Loucy (cell line): ENCODE results near the gene ZNF467.

ENCODE experiments used
- H2AFZ ChIP-seq: fragments of 200-600 bp; sonication (generic); 2 replicates; pipeline ENCODE4 v1.6.0; 2016; ENCODE audit warnings: antibody characterized with exemption, mild to moderate bottlenecking, low read length, moderate library complexity
- H3F3A ChIP-seq: fragments of 200-600 bp; 2 replicates; pipeline ENCODE4 v1.6.0; 2016; ENCODE audit warnings: antibody characterized with exemption, low read depth, mild to moderate bottlenecking
- H3K27me3 ChIP-seq: fragments of 200-600 bp; sonication (generic); 2 replicates; pipeline ENCODE4 v1.6.1; 2014; ENCODE audit warnings: low read length, mild to moderate bottlenecking; ENCODE audit not compliant: insufficient read depth, poor library complexity, severe bottlenecking
- H3K36me3 ChIP-seq: fragments of 200-600 bp; sonication (generic); 2 replicates; pipeline ENCODE4 v1.6.1; 2016; ENCODE audit warnings: low read length; ENCODE audit not compliant: insufficient read depth
- H3K4me1 ChIP-seq: fragments of 200-600 bp; sonication (generic); 2 replicates; pipeline ENCODE4 v1.5.1; 2014; ENCODE audit warnings: low read length, mild to moderate bottlenecking; ENCODE audit not compliant: insufficient read depth, poor library complexity, severe bottlenecking
- H3K4me2 ChIP-seq: fragments of 200-600 bp; sonication (generic); 2 replicates; pipeline ENCODE4 v1.6.0; 2014; ENCODE audit warnings: antibody characterized with exemption, low read length, low read depth, mild to moderate bottlenecking; ENCODE audit not compliant: poor library complexity, severe bottlenecking
- H3K4me3 ChIP-seq: fragments of 200-600 bp; sonication (generic); 2 replicates; pipeline ENCODE4 v1.5.1; 2014; ENCODE audit warnings: low read length, mild to moderate bottlenecking, mixed read lengths; ENCODE audit not compliant: poor library complexity, severe bottlenecking
- H3K79me2 ChIP-seq: fragments of 200-600 bp; sonication (generic); 2 replicates; pipeline ENCODE4 v1.6.1; 2014; ENCODE audit warnings: low read length; ENCODE audit not compliant: insufficient read depth
- H3K9ac ChIP-seq: fragments of 200-600 bp; sonication (generic); 2 replicates; pipeline ENCODE4 v1.6.0; 2014; ENCODE audit warnings: mild to moderate bottlenecking, low read depth, low read length, moderate library complexity; ENCODE audit not compliant: poor library complexity, severe bottlenecking
- H3K9me2 ChIP-seq: fragments of 200-600 bp; sonication (generic); replicated peaks from 2 replicates; pipeline ENCODE4 v1.6.1; 2016; ENCODE audit warnings: low read depth, low read length, mixed read lengths
- H3K9me3 ChIP-seq: fragments of 200-600 bp; sonication (generic); 2 replicates; pipeline ENCODE4 v1.6.1; 2014; ENCODE audit warnings: mild to moderate bottlenecking, antibody characterized with exemption, low read length, low read depth; ENCODE audit not compliant: insufficient read depth
- H4K20me1 ChIP-seq: fragments of 200-600 bp; sonication (generic); 2 replicates; pipeline ENCODE4 v1.6.0; 2014; ENCODE audit warnings: antibody characterized with exemption, low read length, mild to moderate bottlenecking; ENCODE audit not compliant: insufficient read depth, poor library complexity, severe bottlenecking
- CTCF ChIP-seq: fragments of 200-600 bp; sonication (generic); conservative IDR thresholded peaks from 2 replicates; pipeline ENCODE4 v1.5.1; 2014; ENCODE audit warnings: mild to moderate bottlenecking, antibody characterized with exemption, low read length
- EZH2phosphoT487 ChIP-seq: fragments of 200-600 bp; IDR thresholded peaks from 2 replicates; pipeline ENCODE4 v1.6.1; 2018; ENCODE audit warnings: antibody characterized with exemption, mild to moderate bottlenecking, moderate library complexity, borderline replicate concordance

ZNF467 gene

GRCh38 chr7:149821191-149822148 lies 48.1 kb upstream of the ZNF467 start:
- Histone ChIP-seq H2AFZ (no peak overlapping the region), H3K9me2 (no peaks in the 10 kb centered on the region), H3K4me1 (no peaks in the 10 kb centered on the region), H3K4me2 (no peak overlapping the region), H3K79me2 (no peaks in the 10 kb centered on the region), H3K36me3 (no peaks in the 10 kb centered on the region), H3K27me3 (no peaks in the 10 kb centered on the region), H3K9ac (no peak overlapping the region), H3F3A (no peaks in the 10 kb centered on the region), H4K20me1 (no peaks in the 10 kb centered on the region), H3K9me3 (no peaks in the 10 kb centered on the region), H3K4me3 (no peak overlapping the region)
- TF ChIP-seq EZH2phosphoT487 (no peak), CTCF (no peak)

GRCh38 chr7:149820622-149821190 lies 47.3 kb upstream of the ZNF467 start:
- Histone ChIP-seq H3K36me3 (no peaks in the 10 kb centered on the region), H3K9ac (no peak overlapping the region), H3K4me2 (no peak overlapping the region), H3K9me3 (no peaks in the 10 kb centered on the region), H3K27me3 (no peaks in the 10 kb centered on the region), H4K20me1 (no peaks in the 10 kb centered on the region), H2AFZ (no peak overlapping the region), H3K4me3 (no peak overlapping the region), H3F3A (no peaks in the 10 kb centered on the region), H3K79me2 (no peaks in the 10 kb centered on the region), H3K9me2 (no peaks in the 10 kb centered on the region), H3K4me1 (no peaks in the 10 kb centered on the region)
- TF ChIP-seq CTCF, result no peak
- TF ChIP-seq EZH2phosphoT487, result no peak

- no peaks in the 10 kb centered on the region for H3K9me3 ChIP-seq
- no peaks in the 10 kb centered on the region for H3K27me3 ChIP-seq
- H3K79me2 ChIP-seq, result no peaks in the 10 kb centered on the region
- H3K9ac ChIP-seq, result no peak overlapping the region
- no peak overlapping the region for H3K4me3 ChIP-seq
- no peak for TF ChIP-seq CTCF
- no peak for TF ChIP-seq EZH2phosphoT487
- H4K20me1 ChIP-seq, result no peaks in the 10 kb centered on the region
- H2AFZ ChIP-seq, result no peak overlapping the region
- H3K4me1 ChIP-seq, result no peaks in the 10 kb centered on the region
- H3K36me3 ChIP-seq, result no peaks in the 10 kb centered on the region
- H3K9me2 ChIP-seq, result no peaks in the 10 kb centered on the region
- H3K4me2 ChIP-seq, result no peak overlapping the region
- H3F3A ChIP-seq, result no peaks in the 10 kb centered on the region
Observed at GRCh38 chr7:149819961-149820340, 46.6 kb upstream of the ZNF467 start.
